Kidney tubule cell (primary cell): Measurements from ENCODE around the gene CYP2B6.
"Not testable (repeated sequence)": the region's sequence is repeated elsewhere in the genome, so short reads cannot be mapped to it uniquely, and the experiment has no call there.

Experiments used
- DNase-seq: peaks from one replicate; pipeline ENCODE4 v3.0.0-alpha.2; 2018; ENCODE audit warnings: low spot score

CYP2B6 gene

GRCh38 chr19:40980743-40981442 lies 10.2 kb upstream of the CYP2B6 start:
- not testable (repeated sequence) for DNase-seq

DNA sequence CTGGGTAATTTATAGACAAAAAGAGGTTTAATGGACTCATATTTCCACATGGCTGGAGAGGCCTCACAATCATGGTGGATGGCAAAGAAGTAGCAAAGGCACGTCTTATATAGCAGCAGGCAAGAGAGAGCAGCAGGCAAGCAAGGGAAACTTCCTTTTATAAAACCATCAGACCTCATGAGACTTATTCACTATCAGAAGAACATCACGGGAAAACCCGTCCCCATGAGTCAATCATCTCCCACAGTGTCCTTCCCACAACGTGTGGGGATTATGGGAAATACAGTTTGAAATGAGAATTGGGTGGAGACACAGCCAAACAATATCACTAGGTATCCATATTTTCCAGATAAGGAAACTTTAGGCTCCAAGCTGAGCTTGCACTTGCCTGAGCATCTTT lies 9.5 kb upstream of the CYP2B6 start:
- no peak for DNase-seq

DNA sequence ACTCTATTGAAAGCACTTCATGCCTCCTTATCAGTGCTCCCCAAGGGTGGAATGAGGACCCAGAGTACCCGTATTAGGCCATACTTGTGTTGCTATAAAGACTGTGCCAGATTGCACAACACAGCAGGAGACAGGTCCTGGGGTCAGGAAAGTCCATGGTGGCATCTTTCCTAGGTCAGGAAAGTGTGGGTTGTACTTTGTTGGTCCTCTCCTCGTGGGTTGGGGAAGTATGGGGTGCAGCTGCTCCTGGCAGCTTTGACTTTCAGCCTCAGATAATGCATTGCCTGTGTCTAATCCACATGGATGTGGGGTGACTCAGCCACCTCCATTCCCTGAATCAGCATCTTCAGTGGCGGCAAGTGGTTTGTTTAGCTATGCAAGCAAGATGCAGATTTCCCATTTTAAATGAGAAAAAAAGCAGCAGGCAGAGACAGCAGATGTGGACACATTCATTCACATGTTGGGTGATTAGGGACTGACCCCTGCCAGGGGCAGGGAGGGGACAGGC lies 8.4 kb upstream of the CYP2B6 start:
- peak; percentile 22 for DNase-seq

DNA sequence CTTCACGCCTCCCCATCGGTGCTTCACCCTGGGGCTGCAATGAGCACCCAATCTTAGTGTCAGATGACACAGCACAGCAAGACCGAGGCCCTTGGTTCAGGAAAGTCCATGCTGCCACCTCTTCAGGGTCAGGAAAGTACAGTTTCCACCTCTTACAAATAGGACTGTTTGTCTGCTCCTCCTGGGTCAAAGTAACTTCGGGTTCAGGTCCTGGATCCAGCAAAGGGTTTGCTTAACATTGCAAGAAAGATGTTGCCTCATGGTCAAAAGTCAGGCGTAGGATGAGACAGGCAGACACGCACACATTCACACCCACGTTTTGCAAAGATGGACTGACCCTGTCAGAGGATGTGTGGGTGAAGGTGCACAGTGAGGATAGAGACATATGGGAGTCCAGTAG lies 1.6 kb upstream of the CYP2B6 start:
- no peak for DNase-seq

GRCh38 chr19:40995355-40995754 lies 4.3 kb downstream of the CYP2B6 start:
- peak; percentile 34 for DNase-seq

DNA sequence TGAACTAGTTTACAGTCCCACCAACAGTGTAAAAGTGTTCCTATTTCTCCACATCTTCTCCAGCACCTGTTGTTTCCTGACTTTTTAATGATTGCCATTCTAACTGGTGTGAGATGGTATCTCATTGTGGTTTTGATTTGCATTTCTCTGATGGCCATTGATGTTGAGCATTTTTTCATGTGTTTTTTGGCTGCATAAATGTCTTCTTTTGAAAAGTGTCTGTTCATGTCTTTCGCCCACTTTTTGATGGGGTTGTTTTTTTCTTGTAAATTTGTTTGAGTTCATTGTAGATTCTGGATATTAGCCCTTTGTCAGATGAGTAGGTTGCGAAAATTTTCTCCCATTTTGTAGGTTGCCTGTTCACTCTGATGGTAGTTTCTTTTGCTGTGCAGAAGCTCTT lies 7.9 kb downstream of the CYP2B6 start:
- DNase-seq = not testable (repeated sequence)

DNA sequence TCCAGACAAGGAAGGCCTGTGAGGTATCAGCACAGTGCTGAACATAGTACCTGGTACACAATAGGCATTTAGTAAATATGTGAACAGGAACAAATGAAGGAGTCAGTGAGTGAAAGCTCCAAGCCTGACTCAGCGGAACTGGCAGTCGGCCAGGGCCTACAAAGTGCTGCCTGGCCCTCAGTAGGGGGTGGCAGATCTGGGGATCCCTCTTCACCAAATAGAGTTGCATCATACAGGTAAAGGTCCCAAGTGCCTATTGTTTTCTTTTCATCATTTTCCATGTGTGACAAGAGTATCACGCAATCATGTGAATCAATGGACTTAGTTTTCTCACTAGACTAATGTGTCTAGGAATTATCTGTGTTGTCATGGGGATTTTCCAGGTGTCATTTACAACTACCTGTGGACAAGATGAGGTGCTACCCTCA lies 9.2 kb downstream of the CYP2B6 start:
- peak; percentile 83 for DNase-seq

- DNase-seq = no peak
Measured at GRCh38 chr19:41001243-41001971, 10.3 kb downstream of the CYP2B6 start.

DNA sequence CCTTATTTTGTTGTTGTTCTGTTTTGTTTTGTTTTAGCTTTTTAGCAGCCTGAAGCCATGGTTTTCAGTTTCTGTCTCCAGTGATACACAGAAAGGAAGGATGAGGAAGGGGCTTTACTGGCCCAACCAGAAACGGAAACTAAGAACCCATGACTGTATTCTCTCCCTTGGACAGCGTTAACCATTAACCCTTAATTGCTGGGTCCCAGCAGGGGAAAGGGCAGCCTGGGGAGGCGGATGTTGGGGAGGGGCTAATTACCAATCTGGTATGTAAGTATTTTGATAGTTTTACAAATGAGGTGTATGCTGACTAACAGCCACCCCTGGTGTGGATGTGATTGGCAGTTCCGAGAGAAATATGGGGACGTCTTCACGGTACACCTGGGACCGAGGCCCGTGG lies 12.6 kb downstream of the CYP2B6 start:
- peak; percentile 59 for DNase-seq

GRCh38 chr19:41009700-41010235 lies 18.7 kb downstream of the CYP2B6 start:
- no peak for DNase-seq

- DNase-seq = no peak
Measured at GRCh38 chr19:41013359-41013758, 22.3 kb downstream of the CYP2B6 start.

GRCh38 chr19:41014643-41015042 lies 23.6 kb downstream of the CYP2B6 start:
- no peak for DNase-seq

GRCh38 chr19:41016488-41017071 lies 25.5 kb downstream of the CYP2B6 start:
- no peak for DNase-seq

DNA sequence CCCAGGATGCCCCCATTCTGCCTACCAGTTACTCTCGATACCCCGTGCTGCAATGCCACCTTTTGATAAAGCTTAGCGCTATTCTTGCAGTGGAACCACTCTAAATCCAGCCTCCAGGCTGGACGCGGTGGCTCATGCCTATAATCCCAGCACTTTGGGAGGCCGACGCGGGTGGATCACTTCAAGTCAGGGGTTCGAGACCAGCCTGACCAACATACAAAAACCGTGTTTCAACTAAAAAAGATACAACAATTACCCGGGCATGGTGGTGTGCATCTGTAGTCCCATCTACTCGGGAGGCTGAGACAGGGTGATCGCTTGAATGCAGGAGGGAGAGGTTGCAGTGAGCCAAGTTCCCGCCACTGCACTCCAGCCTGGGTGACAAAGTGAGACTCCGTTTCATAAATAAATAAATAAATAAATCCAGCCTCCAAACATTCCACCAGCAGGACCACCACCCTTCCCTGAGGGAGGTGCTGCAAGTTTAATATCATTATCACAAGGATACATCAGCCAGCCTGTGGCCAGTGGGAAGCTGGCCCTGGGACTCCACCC lies 27.7 kb downstream of the CYP2B6 start:
- DNase-seq = no peak

DNA sequence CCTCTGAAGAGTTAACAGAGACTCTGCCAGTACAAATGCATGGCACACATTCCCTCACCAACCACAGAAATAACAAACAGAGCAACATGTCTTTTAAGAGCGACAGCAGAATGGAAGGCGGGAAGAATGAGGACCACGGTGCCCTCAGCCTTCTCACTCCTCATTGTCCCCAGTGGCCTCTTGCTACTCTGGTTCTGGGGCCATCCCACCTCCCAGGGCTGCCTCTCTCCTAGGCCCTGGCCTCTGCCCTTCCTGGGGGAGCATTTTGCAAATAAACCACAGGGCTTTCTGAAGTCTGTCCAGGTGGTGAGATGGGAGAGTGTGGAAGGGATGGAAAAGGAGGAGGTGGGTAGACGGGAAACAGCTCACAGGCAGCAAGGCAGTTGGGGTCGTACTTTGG lies 28.3 kb downstream of the CYP2B6 start:
- no peak for DNase-seq

DNA sequence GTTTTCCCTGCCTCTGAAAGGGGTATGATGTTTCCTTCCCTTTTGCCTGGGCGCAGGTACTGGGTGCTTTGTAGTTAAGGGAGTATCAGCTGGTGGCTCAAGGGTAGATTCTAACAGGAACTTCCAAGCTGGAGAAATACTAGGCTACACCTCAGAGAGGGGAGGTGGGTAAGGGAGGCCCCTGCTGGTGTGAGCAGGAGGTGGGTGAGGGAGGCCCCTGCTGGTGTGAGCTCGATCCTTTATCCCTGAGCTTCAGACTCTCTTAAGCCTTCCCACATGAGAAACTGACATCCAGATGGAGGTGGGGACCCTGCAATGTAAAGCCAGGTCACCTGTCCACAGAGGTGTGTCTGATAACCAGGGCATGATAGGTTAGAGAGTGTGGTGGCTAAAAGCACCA lies 32.1 kb downstream of the CYP2B6 start:
- no peak for DNase-seq

DNA sequence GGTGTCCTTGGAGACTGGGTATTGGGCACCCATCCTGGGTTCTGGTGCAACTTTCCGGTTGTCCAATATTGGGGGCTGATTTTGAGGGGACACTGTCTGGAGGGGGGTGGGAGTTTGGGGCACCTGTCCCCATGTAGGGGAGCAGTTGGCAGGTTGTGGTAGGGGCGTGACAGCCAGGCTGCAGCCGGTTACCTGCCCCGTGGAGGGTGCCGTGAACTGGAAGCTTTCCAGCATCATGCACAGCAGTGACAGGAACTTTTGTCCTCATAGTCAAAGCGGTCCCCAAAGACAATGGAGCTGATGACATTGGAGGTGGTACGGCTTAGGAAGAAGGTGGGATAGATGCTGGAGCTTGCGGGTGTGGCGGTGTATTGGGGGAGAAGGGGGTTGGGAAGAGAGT lies 34.3 kb downstream of the CYP2B6 start:
- DNase-seq = no peak

DNA sequence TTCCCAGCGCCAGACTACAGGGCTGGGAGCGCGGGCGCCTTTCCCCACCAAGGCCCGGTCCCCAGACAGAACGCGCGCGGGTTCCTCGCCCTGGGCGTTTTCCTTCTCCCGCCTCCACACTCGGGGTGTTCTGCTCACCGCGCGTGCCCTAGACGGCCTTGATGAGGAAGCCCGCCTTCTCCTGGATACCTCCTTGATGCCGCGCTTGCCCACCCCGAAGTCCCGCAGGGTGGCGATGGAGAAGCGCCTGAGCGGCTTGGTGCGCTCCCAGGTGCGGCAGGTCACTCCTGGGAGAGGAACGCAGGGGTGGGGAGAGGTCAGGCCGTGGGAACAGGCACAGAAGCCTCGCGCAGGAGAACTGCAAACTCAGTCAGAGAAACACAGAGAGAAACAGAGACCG lies 34.8 kb downstream of the CYP2B6 start:
- DNase-seq = no peak

GRCh38 chr19:41027273-41027967 lies 36.3 kb downstream of the CYP2B6 start:
- DNase-seq = no peak

- DNase-seq = no peak
Measured at GRCh38 chr19:41029524-41030432, 38.7 kb downstream of the CYP2B6 start.

- DNase-seq = no peak
Measured at GRCh38 chr19:41030651-41031050, 39.6 kb downstream of the CYP2B6 start.
